Measurements from ENCODE around the gene RABEP1. TPM values are rescaled to one million over a fixed set of nuclear protein-coding genes. Genes with fewer than 3 reads are reported as not detected.

RABEP1 gene
- total and polyA plus RNA-seq, 2 experiments from 2014 or later = 31.0 to 47.9 TPM

GRCh38 chr17:5331506-5331905 is 49.4 kb downstream of the RABEP1 start:
- Histone ChIP-seq H3K36me3 (replicated peaks; ENCODE audit: insufficient read depth, low read depth) (no peaks in the 10 kb centered on the region), H3K4me2 (no peak overlapping the region), H3K4me1 (ENCODE audit: insufficient read depth) (no peaks in the 10 kb centered on the region), H3K27me3 (no peaks in the 10 kb centered on the region), H3K9me3 (ENCODE audit: low read depth) (no peaks in the 10 kb centered on the region), H2AFZ (no peak overlapping the region), H3K79me2 (peaks cover 2% of the 10 kb centered on the region), H4K20me1 (ENCODE audit: insufficient read depth, poor library complexity, severe bottlenecking) (peaks cover 4% of the 10 kb centered on the region), H3K27ac (no peak overlapping the region), H3K4me3 (no peak overlapping the region), H3K9me2 (replicated peaks; ENCODE audit: insufficient read depth) (no peaks in the 10 kb centered on the region)
- TF ChIP-seq EZH2phosphoT487 (IDR thresholded peaks at IDR 0.05; ENCODE audit: low read depth, severe bottlenecking, unreplicated experiment) (no peak), EZH2 (IDR thresholded peaks at IDR 0.05; ENCODE audit: borderline replicate concordance) (no peak)
- TF ChIP-seq, protein P1, sequence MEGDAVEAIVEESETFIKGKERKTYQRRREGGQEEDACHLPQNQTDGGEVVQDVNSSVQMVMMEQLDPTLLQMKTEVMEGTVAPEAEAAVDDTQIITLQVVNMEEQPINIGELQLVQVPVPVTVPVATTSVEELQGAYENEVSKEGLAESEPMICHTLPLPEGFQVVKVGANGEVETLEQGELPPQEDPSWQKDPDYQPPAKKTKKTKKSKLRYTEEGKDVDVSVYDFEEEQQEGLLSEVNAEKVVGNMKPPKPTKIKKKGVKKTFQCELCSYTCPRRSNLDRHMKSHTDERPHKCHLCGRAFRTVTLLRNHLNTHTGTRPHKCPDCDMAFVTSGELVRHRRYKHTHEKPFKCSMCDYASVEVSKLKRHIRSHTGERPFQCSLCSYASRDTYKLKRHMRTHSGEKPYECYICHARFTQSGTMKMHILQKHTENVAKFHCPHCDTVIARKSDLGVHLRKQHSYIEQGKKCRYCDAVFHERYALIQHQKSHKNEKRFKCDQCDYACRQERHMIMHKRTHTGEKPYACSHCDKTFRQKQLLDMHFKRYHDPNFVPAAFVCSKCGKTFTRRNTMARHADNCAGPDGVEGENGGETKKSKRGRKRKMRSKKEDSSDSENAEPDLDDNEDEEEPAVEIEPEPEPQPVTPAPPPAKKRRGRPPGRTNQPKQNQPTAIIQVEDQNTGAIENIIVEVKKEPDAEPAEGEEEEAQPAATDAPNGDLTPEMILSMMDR (IDR thresholded peaks at IDR 0.05; ENCODE audit: poor library complexity) = no peak
- 94% methylated on average over 4 of the region's 4 CpGs for WGBS (ENCODE audit: low lambda C conversion rate, missing lambda C conversion rate)
- no peak for DNase-seq (ENCODE audit: low spot score)

DNA sequence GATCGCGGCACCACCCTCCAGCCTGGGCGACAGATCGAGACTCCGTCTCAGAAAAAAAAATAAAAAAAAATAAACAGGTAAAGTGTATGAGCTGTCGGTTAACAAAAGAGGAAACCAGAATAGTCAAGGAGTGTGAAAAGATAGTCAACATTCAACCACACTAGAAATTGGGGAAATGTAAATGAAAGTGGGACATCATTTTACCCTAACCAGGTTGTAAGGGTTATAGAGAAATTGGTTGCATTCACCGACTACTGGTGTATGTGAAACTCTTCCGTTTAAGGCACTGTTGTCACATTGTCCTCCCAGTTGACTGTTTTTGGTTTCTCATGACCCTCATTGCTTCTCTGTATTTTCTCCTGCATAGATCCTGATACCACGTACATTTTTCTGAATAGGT is 62.8 kb downstream of the RABEP1 start:
- no peak overlapping the region for H3K4me3 ChIP-seq
- H3K9me2 ChIP-seq (replicated peaks; ENCODE audit: insufficient read depth) = no peaks in the 10 kb centered on the region
- no peaks in the 10 kb centered on the region for H3K4me1 ChIP-seq (ENCODE audit: insufficient read depth)
- H3K27me3 ChIP-seq = no peaks in the 10 kb centered on the region
- H2AFZ ChIP-seq = no peak overlapping the region
- H3K79me2 ChIP-seq = no peaks in the 10 kb centered on the region
- H3K36me3 ChIP-seq (replicated peaks; ENCODE audit: insufficient read depth, low read depth) = no peaks in the 10 kb centered on the region
- H3K27ac ChIP-seq = no peak overlapping the region
- H3K4me2 ChIP-seq = no peak overlapping the region
- no peaks in the 10 kb centered on the region for H3K9me3 ChIP-seq (ENCODE audit: low read depth)
- WGBS (ENCODE audit: low lambda C conversion rate, missing lambda C conversion rate) = 97% methylated on average over 9 of the region's 9 CpGs
- DNase-seq (ENCODE audit: low spot score) = no peak
- H4K20me1 ChIP-seq (ENCODE audit: insufficient read depth, poor library complexity, severe bottlenecking) = no peaks in the 10 kb centered on the region
- TF ChIP-seq EZH2phosphoT487 (IDR thresholded peaks at IDR 0.05; ENCODE audit: low read depth, severe bottlenecking, unreplicated experiment) (no peak), EZH2 (IDR thresholded peaks at IDR 0.05; ENCODE audit: borderline replicate concordance) (no peak)
- TF ChIP-seq, protein P1 (IDR thresholded peaks at IDR 0.05; ENCODE audit: poor library complexity) = no peak

GRCh38 chr17:5352681-5353289 is 70.7 kb downstream of the RABEP1 start:
- Histone ChIP-seq H3K9me2 (replicated peaks; ENCODE audit: insufficient read depth) (no peaks in the 10 kb centered on the region), H4K20me1 (ENCODE audit: insufficient read depth, poor library complexity, severe bottlenecking) (no peaks in the 10 kb centered on the region), H3K36me3 (replicated peaks; ENCODE audit: insufficient read depth, low read depth) (no peaks in the 10 kb centered on the region), H3K4me1 (ENCODE audit: insufficient read depth) (no peaks in the 10 kb centered on the region), H3K4me3 (no peak overlapping the region), H3K9me3 (ENCODE audit: low read depth) (no peaks in the 10 kb centered on the region), H3K27me3 (no peaks in the 10 kb centered on the region), H2AFZ (no peak overlapping the region), H3K27ac (no peak overlapping the region), H3K79me2 (no peaks in the 10 kb centered on the region), H3K4me2 (no peak overlapping the region)
- no peak for DNase-seq (ENCODE audit: low spot score)
- 92% methylated on average over 4 of the region's 4 CpGs for WGBS (ENCODE audit: low lambda C conversion rate, missing lambda C conversion rate)
- TF ChIP-seq, protein P1 (IDR thresholded peaks at IDR 0.05; ENCODE audit: poor library complexity) = no peak
- TF ChIP-seq EZH2 (IDR thresholded peaks at IDR 0.05; ENCODE audit: borderline replicate concordance) (no peak), EZH2phosphoT487 (IDR thresholded peaks at IDR 0.05; ENCODE audit: low read depth, severe bottlenecking, unreplicated experiment) (no peak)
